ENCODE measurements around the gene LPAR5.

DNA sequence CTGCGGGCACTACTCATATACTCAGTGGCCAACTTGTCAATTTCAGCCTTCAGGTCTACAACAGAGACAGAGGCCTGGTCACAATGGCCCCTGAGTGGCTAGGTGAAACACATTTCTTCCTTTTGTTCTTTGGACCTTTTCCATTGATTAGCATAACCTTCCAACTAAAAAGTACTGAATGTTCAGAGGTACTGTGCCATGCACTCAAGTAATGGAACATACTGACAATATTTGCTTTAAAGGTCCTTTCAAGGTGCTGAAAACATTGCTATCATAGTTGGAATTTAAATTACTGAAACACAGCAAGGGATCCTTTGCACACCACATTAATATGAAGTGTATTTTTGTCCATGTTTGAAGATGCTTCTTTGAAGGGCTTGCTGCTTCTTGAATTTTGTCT lies 17.6 kb upstream of the LPAR5 start:
- no peak for TF ChIP-seq POLR2A (IDR thresholded peaks at IDR 0.05)
- TF ChIP-seq CTCF (IDR thresholded peaks at IDR 0.05), result no peak

All from lower leg skin (tissue), 3 donors.